GM21515 (cell line): ENCODE measurements around the gene TDRD1.

Experiments
- ATAC-seq: cut with Tn5 transposase; IDR thresholded peaks from one replicate; pipeline ENCODE4 v1.9.1; 2021; ENCODE audit not compliant: unreplicated experiment

TDRD1 gene

DNA sequence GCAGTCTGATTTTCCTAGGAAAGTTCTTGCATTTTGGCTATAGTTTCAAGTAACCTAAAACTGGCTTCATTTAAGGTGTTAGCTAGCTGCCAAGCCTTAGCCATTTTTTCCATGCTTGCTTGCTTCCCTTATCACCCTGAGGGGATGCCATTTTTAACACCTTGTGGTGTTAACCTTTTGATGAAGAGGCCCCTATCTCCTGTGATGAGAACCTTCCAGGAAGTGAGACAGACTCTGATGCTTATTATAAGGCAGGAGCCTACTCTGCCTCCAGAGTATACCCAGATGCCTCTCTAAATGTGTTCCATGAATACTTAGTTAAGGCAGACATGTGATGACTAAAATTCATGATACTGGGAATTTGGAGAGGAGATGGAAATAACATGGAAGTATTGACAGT is 55.0 kb downstream of the TDRD1 start:
- no peak for ATAC-seq

DNA sequence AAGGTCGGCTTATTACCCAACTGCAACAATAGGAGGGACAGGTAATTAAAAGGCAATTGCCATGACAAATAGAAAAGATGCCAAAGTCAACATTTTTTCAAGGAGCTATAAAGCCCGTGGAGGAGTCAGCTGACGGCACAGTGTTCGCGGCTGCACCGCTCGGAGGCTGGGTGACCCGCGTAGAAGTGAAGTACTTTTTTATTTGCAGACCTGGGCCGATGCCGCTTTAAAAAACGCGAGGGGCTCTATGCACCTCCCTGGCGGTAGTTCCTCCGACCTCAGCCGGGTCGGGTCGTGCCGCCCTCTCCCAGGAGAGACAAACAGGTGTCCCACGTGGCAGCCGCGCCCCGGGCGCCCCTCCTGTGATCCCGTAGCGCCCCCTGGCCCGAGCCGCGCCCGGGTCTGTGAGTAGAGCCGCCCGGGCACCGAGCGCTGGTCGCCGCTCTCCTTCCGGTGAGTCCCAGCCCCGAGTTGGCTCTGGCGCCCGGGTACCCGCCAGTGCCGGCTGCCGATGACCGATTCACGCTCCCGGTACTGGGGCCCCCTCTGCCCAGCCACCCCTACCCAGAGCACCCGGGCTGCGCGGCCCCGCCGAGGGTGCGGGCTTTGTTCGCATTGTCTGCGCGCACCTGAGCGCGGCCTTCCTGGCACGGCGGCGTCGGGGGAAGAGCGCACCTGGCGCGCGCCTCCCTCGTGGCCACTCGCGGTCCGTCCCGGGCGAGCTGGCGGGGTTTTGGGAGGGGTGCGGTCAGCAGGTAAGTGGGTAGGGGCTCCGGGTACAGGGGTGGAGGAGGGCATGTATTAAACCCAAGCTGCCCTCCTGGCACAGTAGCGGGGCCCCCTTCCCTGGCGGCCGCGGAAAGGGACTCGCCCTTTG is 60.2 kb downstream of the TDRD1 start, which contains the start of gene VWA2:
Gene VWA2 (plus strand): TSS at position 138 of the 877 bp plus-strand sequence. CDS start 9,460 bp downstream, outside the sequence.
- no peak for ATAC-seq

DNA sequence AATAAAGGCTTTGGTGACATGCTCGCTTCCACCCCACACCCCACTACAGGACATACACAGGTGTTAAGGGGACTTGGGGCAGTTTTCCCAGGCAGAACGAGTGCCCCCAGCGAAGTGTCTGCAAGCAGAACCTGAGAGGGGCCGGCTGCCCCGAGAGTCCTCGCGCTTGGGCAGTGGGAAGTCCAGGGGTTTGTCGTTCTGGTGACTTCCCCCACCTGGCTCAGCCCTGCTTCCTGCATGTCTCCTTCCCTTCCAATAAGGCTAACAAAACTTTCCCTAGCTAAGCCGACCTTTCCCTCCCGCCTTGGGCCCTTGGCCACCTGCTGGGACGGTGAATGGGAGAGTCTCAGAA is 60.8 kb downstream of the TDRD1 start:
- no peak for ATAC-seq

DNA sequence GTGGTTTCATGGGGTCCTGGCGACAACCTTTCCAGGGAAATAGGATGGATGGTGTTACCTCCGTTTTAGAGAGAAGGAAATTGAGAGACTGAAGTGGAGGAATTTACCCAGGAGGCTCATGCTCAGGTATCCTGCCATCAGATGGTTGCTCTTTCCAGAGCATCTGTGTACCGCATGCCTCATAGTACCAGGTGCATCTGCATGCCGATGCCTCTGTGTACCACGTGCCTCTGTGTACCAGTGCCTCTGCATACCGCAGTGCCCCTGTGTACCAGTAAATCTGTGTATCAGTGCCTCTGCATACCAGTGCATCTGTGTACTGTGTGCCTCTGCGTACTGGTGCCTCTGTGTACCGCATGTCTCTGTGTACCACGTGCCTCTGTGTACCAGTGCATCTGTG is 63.1 kb downstream of the TDRD1 start:
- ATAC-seq: no peak

DNA sequence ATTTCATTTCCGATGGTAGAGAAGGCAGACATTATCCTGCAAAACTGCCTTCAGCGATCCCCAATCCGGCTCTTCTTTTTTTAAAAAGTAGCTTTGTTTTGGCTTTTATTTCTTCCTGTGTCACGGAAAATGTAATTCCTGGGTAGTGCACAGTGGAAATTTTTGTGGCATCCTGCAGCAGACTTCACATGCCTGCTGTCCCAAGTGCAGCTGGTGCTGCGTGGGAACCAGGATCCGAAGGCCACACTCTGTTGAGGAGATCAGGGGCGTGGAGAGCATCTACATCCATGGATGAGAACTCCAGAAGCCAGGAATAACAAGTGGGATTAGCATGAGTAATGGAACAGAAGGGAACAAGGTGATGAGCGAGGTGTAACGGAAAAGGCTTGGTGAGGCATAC is 64.5 kb downstream of the TDRD1 start:
- no peak for ATAC-seq

DNA sequence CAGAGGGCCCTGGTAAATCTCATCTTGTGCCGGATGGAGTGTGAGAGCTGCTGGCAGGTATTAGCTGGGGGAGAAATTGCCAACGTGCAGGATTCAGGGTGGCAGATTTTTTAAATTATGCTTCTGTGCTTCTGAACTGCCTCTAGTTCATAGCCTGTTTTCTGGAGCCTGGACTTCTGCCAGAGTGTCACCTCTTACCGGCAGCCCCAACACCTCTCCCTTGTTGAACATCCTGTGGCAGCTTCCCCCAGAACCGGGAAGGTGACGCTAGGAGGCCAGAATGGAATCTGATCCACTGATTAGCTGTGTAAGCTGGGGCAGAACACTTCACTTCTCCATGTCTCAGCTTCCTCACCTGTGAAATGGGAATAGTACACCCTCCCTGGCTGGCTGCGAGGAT is 65.0 kb downstream of the TDRD1 start:
- no peak for ATAC-seq

DNA sequence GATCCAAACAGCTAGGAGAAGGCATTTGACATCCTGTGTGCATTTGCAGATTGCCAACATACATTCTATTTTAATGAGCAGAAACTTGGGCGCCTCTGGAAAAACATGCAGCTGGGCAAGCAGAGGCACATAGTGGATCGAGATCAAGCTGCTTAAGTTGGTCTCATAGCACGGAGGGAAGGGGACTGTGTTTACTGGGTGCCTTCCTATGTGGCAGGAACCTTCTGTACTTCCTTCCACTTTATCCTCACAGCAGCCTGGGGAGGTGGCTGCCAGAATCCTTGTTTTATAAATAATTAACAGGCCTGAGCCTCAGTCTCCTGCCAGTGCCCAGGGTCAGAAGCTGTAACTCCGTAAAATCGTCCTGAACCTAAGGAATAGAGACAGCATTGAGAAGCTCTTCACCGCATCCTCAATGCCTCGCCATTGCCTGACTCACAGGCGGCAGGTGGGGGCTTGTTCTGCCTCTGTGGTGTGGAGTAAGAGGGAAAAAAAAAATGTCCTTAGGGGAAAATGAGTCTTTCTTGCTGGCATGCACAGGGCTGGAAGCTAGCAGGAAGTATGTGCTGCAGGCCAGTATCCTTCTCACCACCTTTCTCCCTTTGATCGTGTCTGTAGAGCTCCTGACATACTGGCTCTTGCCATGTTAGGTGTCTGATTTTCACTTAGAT is 66.1 kb downstream of the TDRD1 start:
- no peak for ATAC-seq

DNA sequence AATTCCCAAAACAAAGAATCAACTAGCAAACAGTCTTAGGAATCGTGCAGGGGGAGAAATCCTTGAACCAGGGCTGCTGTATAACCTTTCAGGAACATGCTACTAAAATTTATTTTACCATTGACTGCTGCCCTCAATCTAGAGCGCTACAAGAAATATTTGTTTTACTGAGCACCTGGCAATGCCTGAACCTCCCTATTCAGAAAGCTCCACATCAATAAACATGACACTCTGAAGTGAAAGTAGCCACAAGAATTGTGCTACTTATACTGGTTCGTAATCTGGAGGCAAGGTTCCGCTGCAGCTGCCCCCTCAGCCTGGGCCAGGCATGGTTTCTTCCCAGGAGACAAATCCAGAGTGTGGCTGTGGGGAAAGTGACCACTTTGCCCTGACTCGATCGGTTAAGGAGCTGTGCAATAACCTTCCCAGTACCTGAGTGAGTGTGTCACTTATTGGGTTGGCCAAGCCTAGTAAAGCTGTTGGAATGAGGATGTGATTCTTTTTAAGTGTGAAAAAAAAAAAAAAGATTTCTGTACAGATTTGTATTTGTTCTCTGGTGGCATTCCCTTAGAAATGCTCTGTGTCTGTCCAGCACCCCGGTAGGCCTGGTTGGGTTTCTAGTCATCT is 67.6 kb downstream of the TDRD1 start:
- ATAC-seq: no peak

DNA sequence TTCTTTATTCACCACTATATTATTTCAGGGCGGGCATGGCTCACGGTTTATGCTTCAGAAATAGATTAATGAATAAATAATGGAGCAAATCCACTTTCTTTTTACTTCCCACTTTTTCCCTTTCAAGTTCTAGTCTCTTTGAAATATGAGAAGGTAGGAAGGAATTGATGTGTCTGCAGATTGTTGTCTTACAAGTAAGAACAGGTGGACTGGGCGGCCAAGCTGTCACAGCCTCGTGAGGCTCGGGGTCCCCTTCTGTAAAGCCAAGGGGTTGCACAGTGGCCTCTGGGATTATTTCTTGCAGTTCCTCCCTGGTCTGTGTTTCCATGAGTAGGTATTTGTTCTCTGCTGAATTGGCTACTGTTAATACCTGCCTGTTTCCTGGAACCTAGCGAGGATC is 71.1 kb downstream of the TDRD1 start:
- ATAC-seq: no peak

DNA sequence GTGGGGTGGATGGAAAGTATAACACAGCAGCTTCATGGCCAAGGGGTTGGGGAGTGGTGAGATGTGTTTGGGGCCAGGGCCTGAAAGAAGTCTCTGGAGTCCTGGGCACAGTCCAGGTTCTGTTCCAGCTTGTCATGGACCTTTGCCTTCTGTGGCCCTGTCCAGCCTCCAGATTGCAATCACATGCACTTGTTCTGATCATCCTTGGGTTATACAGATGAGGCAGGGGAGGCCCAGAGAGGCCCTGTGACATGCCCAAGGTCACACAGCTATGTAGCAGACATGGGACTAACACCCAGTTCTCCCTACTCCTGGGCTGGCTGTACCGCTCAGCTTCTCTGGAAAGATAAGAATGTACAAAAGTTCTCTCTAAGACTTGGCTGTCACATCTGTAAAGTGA is 71.6 kb downstream of the TDRD1 start:
- ATAC-seq: no peak

DNA sequence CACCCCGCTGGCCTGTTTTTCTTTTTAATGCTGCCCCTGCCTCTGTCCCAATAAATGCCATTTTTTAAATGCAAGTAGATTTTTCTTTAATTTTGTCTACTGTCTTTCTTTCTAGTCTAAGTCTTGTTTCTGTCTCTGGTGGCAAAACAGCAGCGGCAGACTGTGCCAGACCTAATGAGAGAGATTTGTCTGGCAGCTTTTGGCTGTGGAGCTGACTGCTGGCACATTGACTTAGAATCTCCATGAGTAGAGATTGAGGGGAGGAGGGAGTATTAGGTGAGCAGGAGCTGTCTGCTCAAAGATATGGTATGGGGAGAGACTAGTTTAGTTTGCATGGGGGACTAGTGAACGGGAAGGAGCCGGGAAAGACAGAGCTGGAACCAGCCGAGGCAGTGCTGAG is 72.9 kb downstream of the TDRD1 start:
- ATAC-seq: no peak

DNA sequence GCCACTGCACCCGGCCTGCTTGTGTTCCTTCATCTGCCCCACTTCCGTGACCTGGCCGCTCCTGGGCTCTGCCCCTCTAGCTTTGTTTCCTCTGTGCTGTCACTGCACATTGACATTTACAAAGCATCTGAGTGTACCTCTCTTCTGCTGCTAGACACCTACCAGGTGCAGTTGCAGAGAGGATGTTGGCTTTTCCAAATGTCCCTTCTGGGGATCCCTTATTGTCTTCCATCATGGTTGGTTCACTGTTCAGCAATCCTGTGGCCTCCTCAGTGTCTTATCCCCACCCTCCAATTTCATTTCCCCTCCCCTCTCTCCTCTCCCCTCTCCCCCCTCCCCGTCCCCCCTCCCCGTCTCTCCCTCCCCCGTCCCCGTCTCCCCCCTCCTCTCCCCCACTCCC is 73.7 kb downstream of the TDRD1 start:
- no peak for ATAC-seq

DNA sequence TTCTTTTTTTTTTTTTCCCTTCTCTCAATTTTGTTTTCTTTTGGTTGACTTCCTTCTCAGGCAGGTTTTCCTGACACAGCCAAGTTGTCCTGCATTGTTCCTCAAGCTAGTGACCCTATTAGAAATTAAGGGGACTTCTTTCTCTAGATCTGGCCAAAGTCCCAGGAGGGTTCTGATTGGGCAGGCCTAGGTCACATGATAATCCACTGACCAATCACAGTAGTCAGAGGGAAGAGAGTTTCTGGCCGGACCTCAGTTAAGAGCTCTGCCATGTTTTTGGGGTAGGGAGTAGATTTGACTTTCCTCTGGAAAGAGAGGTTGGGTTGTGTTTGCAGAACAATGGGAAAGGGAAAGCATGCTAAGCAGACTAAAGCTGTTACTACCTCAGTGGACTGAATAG is 76.1 kb downstream of the TDRD1 start:
- ATAC-seq: no peak

DNA sequence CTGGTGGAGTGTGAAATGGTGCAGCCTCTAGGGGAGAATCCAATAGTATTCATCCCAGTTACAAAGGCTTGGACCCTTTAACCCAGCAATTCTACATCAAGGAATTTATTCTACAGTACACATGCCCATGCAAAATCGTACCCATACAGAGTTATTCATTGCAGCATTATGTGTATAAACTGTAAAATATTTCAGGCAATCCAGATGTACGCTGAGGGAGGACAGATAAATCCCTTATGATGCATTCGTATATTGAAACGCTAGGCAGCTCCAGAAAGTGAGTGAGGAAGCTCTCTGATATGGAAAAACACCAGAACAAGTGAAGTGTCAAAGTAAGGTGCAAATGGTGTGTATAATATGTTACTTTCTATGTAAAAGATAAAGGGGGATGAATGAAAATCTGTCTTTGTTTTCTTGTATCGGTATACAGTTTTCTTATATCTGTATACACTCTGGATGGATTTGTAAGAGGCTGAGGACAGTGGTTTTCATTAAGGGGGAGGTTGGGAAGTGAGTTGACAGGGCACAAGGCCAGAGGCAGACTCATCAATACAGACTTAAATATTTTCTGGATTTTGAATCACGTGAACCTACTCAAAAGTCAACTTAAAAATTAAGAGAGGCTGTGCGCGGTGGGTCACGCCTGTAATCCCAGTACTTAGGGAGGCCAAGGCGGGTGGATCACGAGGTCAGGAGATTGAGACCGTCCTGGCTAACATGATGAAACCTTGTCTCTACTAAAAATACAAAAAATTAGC is 77.0 kb downstream of the TDRD1 start:
- ATAC-seq: no peak

DNA sequence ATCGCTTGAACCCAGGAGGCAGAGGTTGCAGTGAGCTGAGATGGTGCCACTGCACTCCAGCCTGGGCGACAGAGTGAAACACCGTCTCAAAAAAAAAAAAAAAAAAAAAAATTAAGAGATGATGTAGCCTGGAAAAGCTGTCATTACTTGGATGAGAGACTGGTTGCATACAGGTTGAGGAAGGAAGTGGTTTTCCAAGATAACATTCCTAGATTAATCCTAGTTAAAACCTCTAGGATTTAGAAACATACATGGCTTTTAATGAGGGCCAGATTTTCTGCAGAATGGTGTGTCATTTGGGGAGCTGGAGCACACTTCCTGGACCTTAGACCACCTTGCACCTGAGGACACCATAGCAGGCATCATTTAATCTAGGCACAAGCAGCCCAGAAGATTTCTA is 77.7 kb downstream of the TDRD1 start:
- ATAC-seq: no peak

DNA sequence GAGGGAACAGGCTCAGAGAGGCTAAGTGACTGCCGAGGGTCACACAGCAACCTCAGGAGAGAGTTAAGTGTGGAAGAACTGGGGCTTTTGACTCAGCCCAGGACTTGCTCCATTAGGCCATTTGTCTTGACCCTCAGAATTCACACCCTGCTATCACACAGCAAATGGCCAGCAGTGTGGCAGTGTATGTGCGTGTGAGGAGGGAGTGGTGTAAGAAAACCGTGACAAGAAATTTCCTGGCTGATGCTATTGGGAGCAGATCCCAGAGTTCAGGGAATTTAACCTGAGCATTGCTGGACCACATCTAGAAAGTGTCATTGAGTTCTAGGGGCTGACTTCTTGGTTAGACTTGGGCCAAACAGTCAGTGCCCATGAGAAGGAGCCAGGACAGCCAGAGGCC is 78.3 kb downstream of the TDRD1 start:
- no peak for ATAC-seq

DNA sequence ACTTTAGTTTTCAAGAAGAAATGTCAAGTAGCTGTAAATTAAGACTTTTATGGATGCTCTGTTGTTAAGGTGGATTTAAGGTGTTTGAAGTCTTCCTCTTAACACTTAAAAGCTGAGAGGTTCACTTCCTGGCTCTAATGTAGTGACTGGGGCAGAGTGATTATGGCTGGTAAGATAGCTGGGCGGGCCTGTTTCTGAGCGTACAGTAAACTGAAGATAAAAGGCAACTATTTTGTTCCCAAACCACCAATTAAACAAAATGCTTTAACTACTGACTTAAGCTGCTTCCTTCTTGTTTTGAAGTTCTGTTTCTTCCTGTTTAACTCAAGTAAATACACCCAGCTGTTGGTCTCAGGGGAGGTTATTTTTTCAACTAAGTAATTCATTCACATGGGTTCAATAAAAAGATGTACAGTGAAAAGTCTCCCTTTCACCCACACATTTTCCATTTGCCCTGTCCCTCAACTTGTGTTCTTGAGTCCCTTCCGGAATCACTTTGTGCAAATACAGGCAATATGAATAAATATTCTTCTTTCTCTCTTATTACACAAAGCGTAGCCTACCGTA is 79.2 kb downstream of the TDRD1 start:
- no peak for ATAC-seq

DNA sequence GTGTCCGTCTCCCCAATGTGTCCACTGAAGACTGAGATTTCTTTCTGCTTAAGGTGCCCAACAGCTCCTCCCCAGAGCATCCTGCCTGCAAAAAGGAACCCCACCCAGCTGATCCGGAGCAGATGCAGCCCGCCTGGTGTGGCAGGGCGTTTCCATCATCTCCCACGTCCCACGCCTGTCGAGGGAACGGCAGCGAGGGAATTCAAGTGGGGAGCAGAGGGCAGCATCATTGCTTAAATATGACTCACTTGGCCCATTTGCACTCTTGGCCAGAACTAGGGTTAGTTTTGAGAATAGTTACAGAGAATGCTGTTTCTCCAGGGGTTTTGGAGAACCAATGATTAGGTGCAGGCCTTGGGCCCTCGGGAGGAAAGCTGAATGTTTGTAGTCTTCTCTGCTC is 80.7 kb downstream of the TDRD1 start:
- no peak for ATAC-seq

DNA sequence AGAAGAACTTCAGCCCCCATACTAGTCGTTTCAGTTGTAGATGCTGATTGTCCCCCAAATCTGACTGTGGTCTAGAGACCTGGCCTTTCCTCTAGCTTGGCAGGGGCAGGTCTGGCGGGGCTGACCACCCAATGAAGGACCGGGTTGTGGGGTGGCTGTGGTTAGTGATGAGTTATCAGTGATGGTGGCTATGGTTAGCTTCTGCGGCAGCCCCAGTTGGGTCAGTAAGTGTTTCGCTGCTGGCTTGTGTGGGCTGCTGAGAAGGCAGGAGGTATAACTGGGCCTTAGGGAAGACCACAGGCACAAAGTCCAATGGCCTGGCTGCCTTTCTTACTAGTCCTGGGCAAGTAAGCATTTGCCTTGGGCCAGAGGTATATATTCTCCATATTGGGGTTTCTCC is 81.2 kb downstream of the TDRD1 start:
- ATAC-seq: no peak

DNA sequence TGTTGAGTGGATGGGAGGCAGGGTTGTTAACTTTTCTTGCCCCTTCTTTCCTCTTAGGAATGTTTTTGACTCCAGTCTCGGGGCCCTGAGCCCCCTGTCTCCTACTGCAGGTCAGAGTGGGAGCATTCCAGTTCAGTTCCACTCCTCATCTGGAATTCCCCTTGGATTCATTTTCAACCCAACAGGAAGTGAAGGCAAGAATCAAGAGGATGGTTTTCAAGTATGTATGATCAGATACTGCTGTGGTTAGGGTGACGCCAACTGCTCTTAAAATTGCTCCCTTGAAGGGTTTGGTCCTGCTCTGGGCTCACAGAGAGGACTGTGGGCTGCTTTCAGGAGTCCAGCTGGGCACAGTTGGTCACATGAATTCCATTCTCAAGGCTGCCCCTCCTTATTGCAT is 81.9 kb downstream of the TDRD1 start:
- ATAC-seq: no peak

DNA sequence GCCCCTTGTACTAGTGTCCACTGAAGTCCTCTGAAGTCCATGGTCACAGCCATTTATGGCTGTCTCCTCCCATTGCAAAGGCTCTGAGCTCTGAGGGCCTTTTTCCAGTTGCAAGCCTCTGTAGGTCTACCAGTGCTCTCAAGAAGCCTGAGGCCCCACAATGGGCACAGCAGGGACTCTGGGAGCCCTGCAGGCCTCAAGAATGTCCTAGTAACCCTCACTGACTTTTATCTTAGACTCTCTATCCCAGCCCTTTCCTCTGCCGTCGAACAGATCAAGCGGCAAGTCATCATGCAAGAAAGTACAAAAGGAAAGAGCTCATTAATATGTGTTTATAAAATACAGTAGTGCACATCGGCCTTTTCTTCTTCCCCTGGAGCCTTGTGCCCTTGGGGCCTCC is 83.3 kb downstream of the TDRD1 start:
- no peak for ATAC-seq
